H54 (cell line): ENCODE measurements around the gene GATD1.

ENCODE experiments used
- DNase-seq: peaks from one replicate; pipeline ENCODE4 v3.0.0; 2011; ENCODE audit warnings: low spot score, mixed read lengths; ENCODE audit not compliant: insufficient read length
- FAIRE-seq: peaks from 3 replicates; lab custom pipeline; 2011; peaks lifted over from hg19 to GRCh38; lab: Jason Lieb, UNC
- POLR2A ChIP-seq: IDR thresholded peaks from 2 replicates; pipeline ENCODE4 v1.6.1; 2011; ENCODE audit warnings: low read depth, mild to moderate bottlenecking, low read length

The GATD1 gene

GRCh38 chr11:788009-788640, 10.8 kb upstream of the GATD1 start:
- DNase-seq (no peak), FAIRE-seq (no peak)
- no peak for TF ChIP-seq POLR2A

GRCh38 chr11:787084-787675, 9.9 kb upstream of the GATD1 start:
- TF ChIP-seq POLR2A, result 0 out of 2 replicates have a peak, but pooled peaks have one; percentile 8
- DNase-seq, result no peak

GRCh38 chr11:786235-787083, 9.2 kb upstream of the GATD1 start:
- TF ChIP-seq POLR2A, result no peak
- FAIRE-seq (no peak), DNase-seq (no peak)

More at GRCh38 chr11:787084-787675, 9.9 kb upstream of the GATD1 start:
- no peak for FAIRE-seq

GRCh38 chr11:783581-784015, 6.3 kb upstream of the GATD1 start:
- FAIRE-seq, result no peak
- no peak for DNase-seq
- no peak for TF ChIP-seq POLR2A

GRCh38 chr11:782264-783174, 5.2 kb upstream of the GATD1 start:
- FAIRE-seq (no peak), DNase-seq (no peak)
- no peak for TF ChIP-seq POLR2A

GRCh38 chr11:779955-780532, 2.8 kb upstream of the GATD1 start:
- no peak for TF ChIP-seq POLR2A
- DNase-seq, result no peak
- no peak for FAIRE-seq

GRCh38 chr11:778976-779954, 2.0 kb upstream of the GATD1 start:
- FAIRE-seq (no peak), DNase-seq (no peak)
- no peak for TF ChIP-seq POLR2A

- no peak for TF ChIP-seq POLR2A
- FAIRE-seq (no peak), DNase-seq (no peak)
These were observed 563 bp downstream of the GATD1 start for GRCh38 chr11:776561-777287.

GRCh38 chr11:776263-776560, 1.1 kb downstream of the GATD1 start:
- DNase-seq (no peak), FAIRE-seq (no peak)

GRCh38 chr11:774873-775592, 2.3 kb downstream of the GATD1 start:
- DNase-seq, result no peak
- TF ChIP-seq POLR2A, result no peak
- no peak for FAIRE-seq

More at GRCh38 chr11:776263-776560, 1.1 kb downstream of the GATD1 start:
- no peak for TF ChIP-seq POLR2A

- FAIRE-seq, result no peak
- no peak for TF ChIP-seq POLR2A
These were observed 3.5 kb downstream of the GATD1 start for GRCh38 chr11:773830-774229.

More at GRCh38 chr11:773830-774229, 3.5 kb downstream of the GATD1 start:
- DNase-seq, result no peak
